CMK (cell line): Measurements from ENCODE around the gene FZD10.

Source experiments
- DNase-seq: peaks from one replicate; pipeline ENCODE4 v3.0.0-alpha.2; 2010; ENCODE audit warnings: low read depth

Gene FZD10

GRCh38 chr12:130179191-130179590 lies 16.9 kb downstream of the FZD10 start:
- DNase-seq: no peak

DNA sequence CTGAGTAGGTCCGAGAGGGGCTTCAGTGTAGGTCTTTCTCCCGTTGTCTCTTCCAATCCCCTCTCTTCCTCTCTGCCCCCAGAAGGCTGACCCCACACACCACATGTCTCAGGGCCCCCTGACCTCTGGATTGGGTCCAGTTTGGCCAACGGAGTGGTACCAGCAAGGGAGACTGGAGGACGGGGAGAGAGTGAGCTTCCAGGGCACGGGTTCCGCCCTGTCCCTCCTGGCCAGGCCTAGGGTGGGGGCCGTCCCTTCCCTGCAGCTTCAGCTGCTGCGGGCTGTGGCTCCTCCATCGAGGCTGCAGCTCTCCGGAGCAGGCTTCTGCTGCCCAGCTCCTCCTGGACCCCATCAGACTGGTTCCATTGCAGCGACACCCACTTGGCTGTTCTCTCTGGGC lies 17.4 kb downstream of the FZD10 start:
- DNase-seq: no peak

DNA sequence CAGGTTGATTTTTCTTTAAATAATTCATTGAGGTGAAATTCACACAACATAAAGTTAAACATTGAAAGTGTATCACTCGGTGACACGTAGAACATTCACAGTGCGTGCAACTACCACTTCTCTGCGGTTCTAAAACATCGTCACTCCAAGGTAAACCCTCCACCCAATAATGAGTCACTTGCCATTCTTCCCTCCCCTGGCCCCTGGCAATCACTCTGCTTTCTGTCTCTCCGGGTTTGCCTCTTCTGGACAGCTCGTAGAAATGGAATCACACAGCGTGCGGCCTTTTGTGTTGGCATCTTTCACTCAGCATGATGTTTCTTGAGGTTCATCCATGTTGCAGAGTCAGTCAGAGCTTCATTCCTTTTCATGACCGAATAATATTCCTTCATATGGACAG lies 18.9 kb downstream of the FZD10 start:
- no peak for DNase-seq

DNA sequence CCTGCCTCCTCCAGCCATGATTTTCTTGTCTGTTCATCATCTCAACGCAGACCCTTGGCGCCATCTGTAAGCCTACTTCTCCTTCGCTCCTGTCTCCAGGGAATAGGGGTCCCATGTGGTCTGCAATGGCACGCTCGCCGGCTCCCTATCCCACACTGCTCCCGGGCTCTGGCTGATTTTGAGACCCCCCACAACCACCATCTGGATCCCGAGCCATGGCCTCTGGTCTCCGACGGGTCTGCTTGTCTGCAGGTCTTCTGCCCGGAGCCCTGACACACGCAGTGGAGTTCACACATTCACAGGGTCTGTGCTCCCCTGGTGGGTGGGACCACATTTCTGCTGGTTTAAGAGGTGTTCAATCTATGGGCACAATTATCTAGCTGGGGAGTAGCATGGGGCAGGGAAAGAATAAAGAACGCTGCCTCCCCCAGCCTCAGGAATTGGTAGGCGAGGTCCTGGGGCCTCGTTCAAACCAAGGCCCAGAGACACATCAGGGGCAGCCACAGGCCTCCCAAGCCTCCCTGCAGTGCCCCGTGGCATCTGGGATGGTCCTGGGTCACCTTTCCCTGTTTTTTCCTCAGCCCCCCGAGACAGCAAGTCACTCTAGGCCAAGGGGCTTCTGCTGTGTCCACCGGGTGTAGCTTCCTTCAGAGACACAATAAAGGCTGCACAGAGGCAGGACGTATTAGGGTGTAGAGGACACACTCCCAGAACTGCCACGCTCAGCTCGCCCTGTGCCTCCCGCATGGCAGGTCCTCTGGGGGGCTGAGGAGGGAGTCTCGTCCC lies 21.5 kb downstream of the FZD10 start:
- DNase-seq: no peak

GRCh38 chr12:130184404-130185090 lies 22.3 kb downstream of the FZD10 start:
- DNase-seq: no peak

GRCh38 chr12:130185455-130186391 lies 23.5 kb downstream of the FZD10 start:
- no peak for DNase-seq

- no peak for DNase-seq
These were observed 24.5 kb downstream of the FZD10 start for GRCh38 chr12:130186651-130187268.

- DNase-seq: no peak
These were observed 30.5 kb downstream of the FZD10 start for GRCh38 chr12:130192642-130193345.

DNA sequence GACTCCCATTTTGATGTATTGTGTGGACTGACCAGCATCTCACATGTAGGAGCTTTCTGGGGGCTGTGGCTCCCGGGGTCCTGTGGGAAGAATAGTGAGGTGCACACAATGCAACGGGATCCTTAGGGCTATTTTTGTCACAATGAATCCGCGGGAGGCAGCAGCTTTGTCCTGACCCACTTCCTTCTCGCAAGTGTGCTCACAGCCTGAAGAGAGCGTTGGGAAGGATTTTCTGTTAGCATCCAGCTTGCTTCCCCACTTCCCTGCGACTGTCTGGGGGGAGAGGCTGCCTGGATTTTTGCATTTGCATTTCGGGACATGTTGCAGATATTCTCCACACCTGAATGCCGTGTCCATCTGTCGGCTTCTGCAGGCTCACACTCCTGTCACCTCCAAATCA lies 31.9 kb downstream of the FZD10 start:
- DNase-seq: no peak

DNA sequence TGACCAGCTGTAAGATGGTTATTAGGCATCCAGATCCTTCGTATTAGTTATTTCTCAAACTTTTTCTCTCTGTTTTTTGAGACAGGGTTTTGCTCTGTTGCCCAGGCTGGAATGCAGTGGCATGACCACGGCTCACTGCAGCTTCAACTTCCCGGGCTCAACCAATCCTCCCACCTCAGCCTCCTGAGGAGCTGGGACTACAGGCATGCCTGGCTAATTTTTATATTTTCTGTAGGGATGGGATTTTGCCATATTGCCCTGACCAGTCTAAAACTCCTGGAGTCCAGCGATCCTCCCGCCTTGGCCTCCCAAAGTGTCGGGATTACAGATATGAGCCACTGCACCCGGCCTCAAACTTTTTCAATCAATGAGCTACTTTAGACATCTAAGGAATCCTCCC lies 33.1 kb downstream of the FZD10 start:
- no peak for DNase-seq

- no peak for DNase-seq
These were observed 33.5 kb downstream of the FZD10 start for GRCh38 chr12:130195776-130196175.

DNA sequence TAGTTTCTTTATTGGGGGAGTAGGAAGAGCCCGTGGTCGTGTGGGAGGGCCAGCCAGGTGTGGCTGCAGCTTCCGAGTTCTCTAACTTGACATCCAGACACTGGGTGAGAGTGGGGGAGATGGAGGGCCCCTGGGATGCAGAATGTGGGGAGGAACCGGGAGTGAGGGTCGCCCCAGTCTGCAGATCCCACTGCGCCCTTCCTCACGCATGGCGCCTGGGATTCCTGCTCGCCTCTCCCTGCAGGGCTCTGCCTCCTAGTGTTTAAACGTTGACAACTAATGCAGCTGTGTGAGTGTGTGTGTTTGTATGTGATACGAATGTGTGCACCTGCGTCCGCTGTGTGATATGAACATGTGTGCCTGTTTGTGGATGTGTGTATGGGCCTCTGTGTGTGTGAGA lies 34.6 kb downstream of the FZD10 start:
- no peak for DNase-seq

DNA sequence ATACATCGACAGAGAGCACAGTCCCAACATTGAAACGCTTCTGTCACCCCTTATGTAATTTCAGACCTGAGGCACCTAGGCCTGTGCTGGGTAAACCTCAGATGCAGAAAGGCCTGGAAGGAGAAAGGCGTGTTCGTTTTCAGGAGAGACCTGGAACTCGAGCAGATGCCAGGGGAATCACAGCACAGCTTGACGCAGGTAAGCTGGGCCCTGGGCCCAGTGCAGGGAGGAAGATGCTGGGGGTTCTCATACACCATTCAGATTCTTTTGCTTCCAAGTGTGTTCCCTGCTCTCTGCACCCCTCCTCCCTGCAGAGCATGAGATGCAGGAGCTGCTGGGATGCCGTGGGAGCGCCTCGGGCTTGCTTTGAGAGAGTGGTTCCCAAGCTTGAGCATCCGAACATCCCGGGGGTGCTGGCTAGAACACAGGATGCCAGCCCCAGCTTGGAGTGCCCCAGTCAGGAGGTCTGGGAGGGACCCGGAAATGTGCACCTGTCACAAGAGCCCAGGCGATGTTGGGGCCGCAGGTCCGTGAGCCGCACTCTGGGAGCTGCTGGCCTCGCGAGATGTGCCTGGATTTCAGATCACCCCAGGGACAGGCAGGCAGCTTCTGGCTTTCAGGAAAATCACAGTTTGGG lies 35.9 kb downstream of the FZD10 start:
- no peak for DNase-seq

DNA sequence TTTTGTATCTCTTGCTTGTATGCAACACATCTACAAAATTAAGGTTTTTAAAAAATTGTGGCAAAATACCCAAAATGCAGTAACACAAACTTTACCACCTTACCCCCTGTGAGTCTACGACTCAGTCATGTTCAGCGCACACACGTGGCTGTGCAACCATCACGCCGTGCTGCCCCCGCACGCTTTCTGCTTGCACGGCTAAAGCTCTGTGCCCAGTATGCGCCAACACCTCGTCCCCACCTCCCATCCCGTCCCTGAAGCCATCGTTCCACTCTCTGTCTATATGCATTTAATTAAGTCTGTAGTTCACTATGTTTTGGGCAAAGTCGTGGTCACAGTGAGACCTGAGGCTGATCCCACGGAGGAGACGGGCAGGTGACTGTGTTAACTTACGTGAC lies 36.4 kb downstream of the FZD10 start:
- DNase-seq: no peak

- DNase-seq: no peak
These were observed 37.5 kb downstream of the FZD10 start for GRCh38 chr12:130199581-130200390.

DNA sequence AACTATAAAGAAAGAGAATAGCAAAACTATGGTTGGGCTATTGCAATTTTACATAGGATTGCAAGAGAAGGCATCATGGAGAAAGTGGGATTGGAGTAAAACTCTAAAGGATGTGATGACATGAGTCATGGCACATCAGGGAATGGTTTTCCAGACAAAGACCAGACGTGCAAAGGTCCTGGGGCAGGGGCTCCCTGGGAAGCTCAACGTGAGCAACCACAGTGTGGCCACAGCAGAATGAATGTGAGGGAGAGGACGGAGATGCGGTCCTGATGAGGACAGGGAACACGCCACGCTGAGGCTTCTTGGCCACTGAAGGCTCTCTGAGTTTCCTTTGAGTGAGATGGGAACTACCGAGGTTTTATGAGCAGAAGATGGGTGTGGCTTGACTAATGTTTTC lies 38.2 kb downstream of the FZD10 start:
- DNase-seq: no peak

DNA sequence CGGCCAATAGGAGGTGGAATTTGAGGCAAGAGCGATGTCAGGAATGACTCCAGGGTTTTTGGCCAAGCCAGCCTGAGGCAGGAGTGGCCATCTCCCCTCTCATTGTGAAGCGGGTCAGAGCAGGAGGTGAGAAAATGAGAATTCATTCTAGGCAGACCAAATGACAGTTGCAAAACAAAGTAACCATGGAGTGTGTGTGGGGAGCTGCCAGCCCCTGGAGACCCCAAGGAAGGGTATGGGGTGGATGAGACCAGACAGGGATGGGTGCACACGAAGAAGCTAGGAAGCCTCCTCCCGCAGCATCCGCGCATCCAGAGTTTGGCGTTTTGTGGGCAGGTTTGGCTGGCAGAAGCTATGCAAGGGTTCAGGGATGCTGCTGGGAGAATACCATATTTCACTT lies 38.8 kb downstream of the FZD10 start:
- DNase-seq: no peak

- no peak for DNase-seq
These were observed 39.9 kb downstream of the FZD10 start for GRCh38 chr12:130202201-130202600.

GRCh38 chr12:130203151-130203550 lies 40.9 kb downstream of the FZD10 start:
- no peak for DNase-seq

DNA sequence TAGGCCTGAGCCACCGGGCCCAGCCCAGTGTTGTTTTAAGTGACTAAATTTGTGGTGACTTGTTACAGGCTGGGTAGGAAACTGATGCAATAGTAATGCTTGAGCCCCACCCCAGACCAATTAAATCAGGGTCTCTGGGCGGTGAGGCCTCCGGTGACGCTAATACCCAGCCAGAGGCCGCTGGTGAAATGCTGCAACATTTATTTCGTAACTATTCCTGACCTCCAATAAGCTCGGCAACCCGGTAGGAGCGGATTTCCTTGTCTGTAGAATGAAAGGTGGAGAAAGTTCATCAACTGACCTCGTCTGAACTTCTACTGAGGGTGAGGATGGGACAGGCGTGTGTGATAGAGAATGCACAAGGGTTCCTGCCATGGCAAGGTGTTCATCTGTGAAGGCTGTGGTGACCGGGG lies 42.3 kb downstream of the FZD10 start:
- DNase-seq: no peak
